Mesendoderm (in vitro differentiated cells): ENCODE results near the gene CXCL11.
"Not testable (repeated sequence)": the region's sequence is repeated elsewhere in the genome, so short reads cannot be mapped to it uniquely, and the experiment has no call there.

Experiments used
- DNase-seq: peaks from one replicate; pipeline ENCODE4 v3.0.0; 2013
- H2AK5ac ChIP-seq: 2 replicates; pipeline ENCODE4 v1.6.1; 2013; ENCODE audit warnings: low read length, inconsistent platforms
- H2BK120ac ChIP-seq: 2 replicates; pipeline ENCODE4 v1.6.1; 2013; ENCODE audit warnings: low read depth, mild to moderate bottlenecking, low read length, moderate library complexity, mixed read lengths
- H2BK15ac ChIP-seq: replicated peaks from 2 replicates; pipeline ENCODE4 v1.6.1; 2013; ENCODE audit warnings: low read depth, mild to moderate bottlenecking, moderate library complexity
- H2BK5ac ChIP-seq: 2 replicates; pipeline ENCODE4 v1.6.1; 2013; ENCODE audit warnings: low read length, inconsistent platforms
- H3K18ac ChIP-seq: 2 replicates; pipeline ENCODE4 v1.6.1; 2013; ENCODE audit warnings: mild to moderate bottlenecking, low read length, mixed read lengths
- H3K23ac ChIP-seq: one replicate; pipeline ENCODE4 v1.6.1; 2013; ENCODE audit warnings: low read length
- H3K27ac ChIP-seq: 2 replicates; pipeline ENCODE4 v1.5.1; 2013; ENCODE audit warnings: low read depth, mild to moderate bottlenecking, inconsistent platforms, low read length, moderate library complexity
- H3K27me3 ChIP-seq: 2 replicates; pipeline ENCODE4 v1.6.1; 2013; ENCODE audit warnings: low read length, control low read depth, mild to moderate bottlenecking, inconsistent platforms; ENCODE audit not compliant: insufficient read depth, poor library complexity
- H3K36me3 ChIP-seq: 2 replicates; pipeline ENCODE4 v1.6.1; 2013; ENCODE audit warnings: low read length, inconsistent platforms; ENCODE audit not compliant: control insufficient read depth, insufficient read depth
- H3K4ac ChIP-seq: one replicate; pipeline ENCODE4 v1.6.1; 2013; ENCODE audit warnings: low read depth, mild to moderate bottlenecking, low read length, moderate library complexity
- H3K4me1 ChIP-seq: 2 replicates; pipeline ENCODE4 v1.6.1; 2013; ENCODE audit warnings: low read depth, low read length, inconsistent platforms; ENCODE audit not compliant: control insufficient read depth
- H3K4me2 ChIP-seq: 2 replicates; pipeline ENCODE4 v1.6.1; 2013; ENCODE audit warnings: low read length
- H3K4me3 ChIP-seq: 2 replicates; pipeline ENCODE4 v1.5.1; 2013; ENCODE audit warnings: mild to moderate bottlenecking, low read length
- H3K56ac ChIP-seq: one replicate; pipeline ENCODE4 v1.6.1; 2013; ENCODE audit warnings: low read length
- H3K79me1 ChIP-seq: 2 replicates; pipeline ENCODE4 v1.6.1; 2013; ENCODE audit warnings: low read length, inconsistent platforms
- H3K79me2 ChIP-seq: 2 replicates; pipeline ENCODE4 v1.6.1; 2013; ENCODE audit warnings: mild to moderate bottlenecking, low read length; ENCODE audit not compliant: control insufficient read depth, insufficient read depth
- H3K9ac ChIP-seq: 2 replicates; pipeline ENCODE4 v1.6.1; 2013; ENCODE audit warnings: low read length, inconsistent platforms
- H4K5ac ChIP-seq: one replicate; pipeline ENCODE4 v1.6.1; 2013; ENCODE audit warnings: low read length
- H4K8ac ChIP-seq: one replicate; pipeline ENCODE4 v1.6.1; 2013; ENCODE audit warnings: low read depth, mild to moderate bottlenecking, control low read depth, low read length, moderate library complexity
- WGBS: extraction: QIAGEN DNeasy Blood & Tissue Kit; methylation state at CpG from one replicate; pipeline ENCODE4 v1.1.7; 2013; ENCODE audit warnings: low lambda C conversion rate, missing lambda C conversion rate; ENCODE audit not compliant: insufficient coverage; ENCODE audit errors: extremely low coverage; 5-methylcytosine and 5-hydroxymethylcytosine counted together

The CXCL11 gene

GRCh38 chr4:76053730-76054129, 17.9 kb upstream of the CXCL11 start:
- H3K36me3 ChIP-seq = no peaks in the 10 kb centered on the region
- no peak overlapping the region for H2BK15ac ChIP-seq
- no peak overlapping the region for H3K23ac ChIP-seq
- H3K27me3 ChIP-seq = no peaks in the 10 kb centered on the region
- H4K5ac ChIP-seq = no peak overlapping the region
- no peaks in the 10 kb centered on the region for H3K4me1 ChIP-seq
- H3K79me1 ChIP-seq = no peaks in the 10 kb centered on the region
- no peak overlapping the region for H3K56ac ChIP-seq
- no CpG with 5 or more reads among the region's 4 CpGs for WGBS
- H2BK5ac ChIP-seq = no peak overlapping the region
- H3K9ac ChIP-seq = no peak overlapping the region
- no peak overlapping the region for H2AK5ac ChIP-seq
- H3K18ac ChIP-seq = no peak overlapping the region
- no peak for DNase-seq
- no peak overlapping the region for H2BK120ac ChIP-seq
- no peak overlapping the region for H4K8ac ChIP-seq
- no peak overlapping the region for H3K4me2 ChIP-seq
- no peak overlapping the region for H3K27ac ChIP-seq
- no peak overlapping the region for H3K4ac ChIP-seq
- H3K4me3 ChIP-seq = no peak overlapping the region
- H3K79me2 ChIP-seq = no peaks in the 10 kb centered on the region

GRCh38 chr4:76050560-76051050, 14.7 kb upstream of the CXCL11 start:
- H3K56ac ChIP-seq, H3K9ac ChIP-seq, H4K8ac ChIP-seq, H3K4me2 ChIP-seq, H3K4me1 ChIP-seq, H2AK5ac ChIP-seq, H3K27ac ChIP-seq, H3K4ac ChIP-seq, H3K79me2 ChIP-seq, H3K18ac ChIP-seq, H3K27me3 ChIP-seq, H3K36me3 ChIP-seq, H3K23ac ChIP-seq, H3K4me3 ChIP-seq, DNase-seq, H3K79me1 ChIP-seq, H2BK15ac ChIP-seq, H2BK5ac ChIP-seq, H2BK120ac ChIP-seq, H4K5ac ChIP-seq: not testable (repeated sequence)
- no CpG with 5 or more reads among the region's 27 CpGs for WGBS

- H2BK15ac ChIP-seq, H2BK120ac ChIP-seq, H3K18ac ChIP-seq, H3K27me3 ChIP-seq, H3K79me1 ChIP-seq, H3K56ac ChIP-seq, H3K27ac ChIP-seq, H3K4me2 ChIP-seq, H3K9ac ChIP-seq, H3K23ac ChIP-seq, H3K79me2 ChIP-seq, H2AK5ac ChIP-seq, H3K4me3 ChIP-seq, H3K36me3 ChIP-seq, DNase-seq, H4K5ac ChIP-seq, H3K4me1 ChIP-seq, H4K8ac ChIP-seq, H2BK5ac ChIP-seq, H3K4ac ChIP-seq: not testable (repeated sequence)
- no CpG with 5 or more reads among the region's 17 CpGs for WGBS
Observed at GRCh38 chr4:76049860-76050416, 14.1 kb upstream of the CXCL11 start.

- no CpG with 5 or more reads among the region's 4 CpGs for WGBS
- H2BK15ac ChIP-seq, DNase-seq: not testable (repeated sequence)
Observed at GRCh38 chr4:76044686-76045085, 8.8 kb upstream of the CXCL11 start.

GRCh38 chr4:76043306-76043705, 7.4 kb upstream of the CXCL11 start:
- H3K79me1 ChIP-seq, H2BK15ac ChIP-seq, H3K36me3 ChIP-seq, H2BK5ac ChIP-seq, H4K8ac ChIP-seq, H3K4me3 ChIP-seq, H3K9ac ChIP-seq, H4K5ac ChIP-seq, H3K27me3 ChIP-seq, H3K4ac ChIP-seq, H3K23ac ChIP-seq, H2AK5ac ChIP-seq, H3K18ac ChIP-seq, DNase-seq, H3K79me2 ChIP-seq, H3K4me1 ChIP-seq, H3K56ac ChIP-seq, H2BK120ac ChIP-seq, H3K4me2 ChIP-seq, H3K27ac ChIP-seq: not testable (repeated sequence)
- no CpG with 5 or more reads among the region's 18 CpGs for WGBS

More at GRCh38 chr4:76044686-76045085, 8.8 kb upstream of the CXCL11 start:
- H2AK5ac ChIP-seq, H3K18ac ChIP-seq, H3K79me1 ChIP-seq, H3K56ac ChIP-seq, H3K36me3 ChIP-seq, H3K23ac ChIP-seq, H4K5ac ChIP-seq, H3K4ac ChIP-seq, H3K4me1 ChIP-seq, H3K4me3 ChIP-seq, H3K9ac ChIP-seq, H3K79me2 ChIP-seq, H4K8ac ChIP-seq, H3K27ac ChIP-seq, H3K27me3 ChIP-seq, H2BK5ac ChIP-seq, H3K4me2 ChIP-seq, H2BK120ac ChIP-seq: not testable (repeated sequence)
